GM08714 (cell line): ENCODE results near the gene CCDC88C.

ENCODE experiments used
- H3K4me3 ChIP-seq: fragments of 200-500 bp; sonication (Bioruptor generic); 2 replicates; pipeline ENCODE4 v1.5.1; 2014; ENCODE audit warnings: mild to moderate bottlenecking, low read length, inconsistent platforms
- ZNF274 ChIP-seq: IDR thresholded peaks from 2 replicates; pipeline ENCODE4 v1.6.1; 2012; ENCODE audit warnings: mild to moderate bottlenecking, low read depth, low read length

Gene CCDC88C

DNA sequence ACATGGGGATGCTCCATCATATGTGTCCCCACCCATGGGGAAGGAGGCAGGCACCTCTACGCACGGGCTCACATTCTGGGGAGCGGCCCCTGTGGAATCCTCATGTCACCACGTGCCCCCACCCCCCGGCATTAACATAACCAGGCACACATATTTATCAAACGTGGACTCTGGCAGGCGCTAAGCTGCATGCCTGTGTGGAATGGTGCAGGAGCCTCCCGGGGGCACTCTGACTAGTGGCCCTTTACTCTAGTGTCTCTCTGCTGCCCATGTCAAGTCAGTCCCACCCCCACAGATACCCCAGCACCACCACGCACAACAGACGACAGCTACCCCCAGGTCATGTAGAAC lies 66.1 kb downstream of the CCDC88C start:
- TF ChIP-seq ZNF274: no peak
- H3K4me3 ChIP-seq: peak overlapping the region; percentile 29; the same call in 1 of the 2 replicates

DNA sequence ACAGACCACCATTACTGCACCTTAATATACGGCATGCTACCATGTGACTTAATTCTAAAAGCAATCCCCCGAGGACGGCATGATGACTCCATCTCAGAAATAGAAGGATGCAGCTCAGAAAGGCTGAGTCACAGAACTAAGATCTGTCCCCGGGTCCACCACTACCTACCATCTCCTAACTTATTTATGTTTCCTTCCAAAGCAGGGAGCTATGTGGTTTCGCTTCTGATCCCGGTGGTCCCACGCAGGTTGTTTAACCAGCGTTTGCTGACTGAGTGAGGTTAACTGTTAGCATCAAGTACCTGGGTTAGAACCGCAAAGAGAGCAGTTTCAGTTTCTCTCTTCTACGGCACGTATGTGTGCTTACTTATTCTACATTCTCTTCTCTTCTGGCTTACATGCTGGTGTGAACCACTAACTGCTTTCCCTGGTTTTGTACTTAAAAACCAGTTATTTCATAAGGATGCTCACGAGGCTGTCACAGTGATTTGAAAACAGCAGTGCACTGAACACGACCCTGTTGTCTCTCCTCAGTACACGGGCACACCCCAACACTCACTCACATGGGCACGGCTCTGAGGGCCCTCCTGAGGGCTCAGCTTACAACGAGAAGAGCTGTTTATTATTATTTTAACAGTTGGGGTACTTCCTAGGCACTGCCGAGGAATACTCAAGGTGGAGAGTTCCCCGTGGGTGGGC lies 66.7 kb downstream of the CCDC88C start:
- peak overlapping the region; percentile 45; the same call in 1 of the 2 replicates for H3K4me3 ChIP-seq
- no peak for TF ChIP-seq ZNF274

DNA sequence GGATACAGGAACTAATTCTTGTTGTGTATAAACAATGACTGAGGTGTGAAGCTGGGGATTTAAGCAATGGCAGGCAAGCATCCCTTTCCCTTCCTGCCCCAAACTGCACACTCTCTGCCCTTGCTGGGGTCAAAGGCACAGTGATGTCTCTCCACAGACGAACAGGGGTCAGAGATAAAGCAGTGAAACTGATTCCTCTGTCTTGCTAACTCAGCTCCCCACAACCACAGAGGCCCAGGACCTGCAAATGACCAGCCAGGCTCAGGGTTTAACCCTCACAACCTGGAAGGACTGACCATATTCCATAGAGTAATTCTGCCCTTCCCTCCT lies 67.2 kb downstream of the CCDC88C start:
- H3K4me3 ChIP-seq: peak overlapping the region; percentile 45; the same call in 1 of the 2 replicates
- no peak for TF ChIP-seq ZNF274

- H3K4me3 ChIP-seq: peak overlapping the region; percentile 58; the same call in 1 of the 2 replicates
- TF ChIP-seq ZNF274: no peak
Measured at GRCh38 chr14:91349481-91350074, 68.0 kb downstream of the CCDC88C start.

DNA sequence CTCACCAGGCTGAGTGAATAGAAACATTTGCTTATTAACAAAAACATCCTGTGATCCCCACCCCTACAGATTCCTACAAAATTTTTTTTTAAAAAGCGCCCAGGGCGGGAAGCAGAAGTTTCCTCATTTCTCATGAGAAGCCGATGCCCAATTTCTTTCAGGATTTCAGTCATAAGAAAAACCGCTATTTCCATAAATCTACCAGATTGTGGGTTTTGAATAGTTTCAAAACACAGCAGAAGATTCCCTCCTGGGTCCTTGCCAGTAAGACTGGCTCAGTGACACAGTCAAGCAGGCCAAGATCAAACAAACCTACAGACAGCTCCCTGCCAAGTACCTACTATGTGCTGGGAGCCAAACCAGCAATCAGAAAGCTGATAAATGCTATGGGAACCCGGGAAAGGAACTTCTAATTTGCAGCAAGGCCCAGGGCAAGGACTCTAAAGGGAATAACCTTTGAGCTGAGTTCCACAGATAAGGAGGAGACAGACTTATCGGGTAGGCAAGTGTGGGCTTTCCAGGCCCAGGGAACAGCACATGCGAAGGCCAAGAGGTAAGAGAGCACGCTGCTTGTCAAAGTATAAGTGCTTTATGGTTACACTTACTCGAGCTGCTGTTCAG lies 68.7 kb downstream of the CCDC88C start:
- peak overlapping the region; percentile 58; the same call in 1 of the 2 replicates for H3K4me3 ChIP-seq
- TF ChIP-seq ZNF274: no peak

DNA sequence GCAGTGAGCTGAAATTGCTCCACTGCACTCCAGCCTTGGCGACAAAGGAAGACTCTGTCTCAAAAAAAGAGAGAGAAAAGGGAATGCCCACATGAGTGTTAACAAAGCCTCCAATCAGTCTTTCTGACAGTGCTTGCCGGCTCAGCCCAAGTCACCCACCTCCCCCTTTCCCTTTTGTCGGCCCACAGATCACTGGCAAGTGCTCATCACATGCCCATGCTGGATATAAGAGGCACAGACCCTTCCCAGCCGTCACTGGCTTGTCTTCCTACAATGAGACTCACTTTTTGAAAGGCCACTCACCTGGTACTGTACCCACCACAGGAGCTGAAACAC lies 70.8 kb downstream of the CCDC88C start:
- TF ChIP-seq ZNF274: no peak

DNA sequence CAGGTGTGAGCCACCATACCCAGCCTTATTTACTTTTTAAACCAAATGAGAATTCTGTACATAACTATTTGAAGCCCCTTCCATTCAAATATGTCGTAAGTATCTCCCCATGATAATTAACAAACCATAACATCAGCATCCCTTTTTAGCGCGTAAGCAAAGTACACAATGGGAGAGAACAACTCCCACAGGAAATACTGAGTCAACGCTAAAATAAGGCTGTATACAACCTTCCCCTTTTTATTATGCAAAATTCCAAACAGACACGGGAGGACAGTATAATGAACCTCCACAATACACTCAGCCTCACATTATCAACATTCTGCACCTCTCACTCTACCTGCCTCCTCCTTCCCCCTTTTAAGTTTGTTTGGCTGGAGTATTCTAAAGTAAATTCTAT lies 73.5 kb downstream of the CCDC88C start:
- TF ChIP-seq ZNF274: no peak
- no peak overlapping the region for H3K4me3 ChIP-seq

More for the DNA sequence above, 70.8 kb downstream of the CCDC88C start:
- H3K4me3 ChIP-seq: peak overlapping the region; percentile 7; the same call in 1 of the 2 replicates

- no peak overlapping the region for H3K4me3 ChIP-seq
- no peak for TF ChIP-seq ZNF274
Measured at GRCh38 chr14:91343051-91343450, 74.6 kb downstream of the CCDC88C start.

DNA sequence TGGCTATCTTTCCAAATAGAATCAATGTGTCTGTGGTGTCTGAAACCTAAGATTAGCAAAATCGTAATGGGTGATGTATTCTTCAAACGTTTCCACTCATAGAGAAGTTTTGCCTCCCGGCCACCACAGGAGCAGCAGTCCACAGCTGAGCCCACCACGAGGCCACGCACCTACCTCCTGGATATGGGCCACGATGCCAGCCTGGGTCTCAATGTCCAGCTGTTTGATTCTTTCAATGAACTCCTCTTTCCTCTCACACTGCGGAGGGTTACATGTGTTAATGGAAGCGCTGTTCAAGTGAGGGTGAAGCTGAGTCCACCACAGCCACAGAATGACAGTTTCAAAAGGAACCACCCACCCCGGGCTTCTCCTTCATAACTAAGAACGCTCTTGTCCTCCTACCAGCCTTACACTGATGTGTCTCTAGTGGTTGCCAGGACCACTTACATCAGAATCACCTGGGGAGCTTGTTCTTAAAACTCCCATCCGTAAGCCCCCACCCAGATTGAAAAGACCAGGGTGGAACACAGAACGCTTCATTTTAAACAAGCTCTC lies 75.3 kb downstream of the CCDC88C start:
- H3K4me3 ChIP-seq: no peak overlapping the region
- no peak for TF ChIP-seq ZNF274

- no peak overlapping the region for H3K4me3 ChIP-seq
- no peak for TF ChIP-seq ZNF274
Measured at GRCh38 chr14:91341751-91342154, 75.9 kb downstream of the CCDC88C start.

DNA sequence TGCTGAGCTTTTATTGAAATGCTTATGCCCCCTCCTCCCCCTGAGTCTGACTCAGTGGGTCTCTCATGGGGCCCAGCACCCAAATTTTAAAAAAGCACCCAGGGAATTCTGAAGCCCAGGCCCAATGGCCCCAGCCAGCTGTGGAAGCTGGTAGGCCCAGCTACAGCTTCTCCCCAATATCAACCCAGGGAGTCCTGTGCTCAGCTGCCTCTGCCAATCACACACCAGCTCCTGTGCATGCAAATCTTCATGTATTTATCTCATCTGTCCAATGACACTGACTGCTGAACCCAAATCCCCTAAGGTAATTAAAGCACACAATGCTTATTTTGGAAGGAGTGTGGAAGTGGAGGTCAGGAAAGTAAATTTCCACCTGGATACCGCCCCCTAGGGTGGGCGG lies 76.3 kb downstream of the CCDC88C start:
- no peak for TF ChIP-seq ZNF274
- H3K4me3 ChIP-seq: no peak overlapping the region

- no peak overlapping the region for H3K4me3 ChIP-seq
- no peak for TF ChIP-seq ZNF274
Measured at GRCh38 chr14:91339671-91340369, 77.8 kb downstream of the CCDC88C start.

DNA sequence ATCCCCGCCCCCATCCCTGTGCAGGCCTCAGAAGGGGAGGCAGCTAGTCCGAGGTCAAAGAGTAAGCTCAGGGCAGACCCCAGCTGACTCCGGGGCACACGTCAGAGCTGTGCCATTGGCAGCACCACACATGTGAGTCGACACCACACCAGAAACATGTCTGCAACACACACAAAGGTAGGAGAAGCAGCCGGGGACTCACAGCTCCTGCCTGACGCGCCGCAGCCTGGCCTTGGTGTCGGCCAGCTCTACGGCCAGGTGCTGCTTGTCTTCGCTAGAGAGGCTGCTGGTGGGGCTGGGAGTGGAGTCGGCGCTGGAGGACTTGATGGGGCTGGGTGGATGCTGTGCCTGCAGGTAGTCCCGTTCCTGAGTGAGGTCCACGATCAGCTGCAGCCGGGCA lies 78.5 kb downstream of the CCDC88C start:
- TF ChIP-seq ZNF274: no peak
- H3K4me3 ChIP-seq: no peak overlapping the region

- H3K4me3 ChIP-seq: no peak overlapping the region
- TF ChIP-seq ZNF274: no peak
Measured at GRCh38 chr14:91338379-91338778, 79.2 kb downstream of the CCDC88C start.

- TF ChIP-seq ZNF274: no peak
- H3K4me3 ChIP-seq: no peak overlapping the region
Measured at GRCh38 chr14:91337699-91338335, 79.8 kb downstream of the CCDC88C start.
